GM23338 (cell line): ENCODE measurements around the gene APEX1. TPM values are rescaled to one million over a fixed set of nuclear protein-coding genes. Genes with fewer than 3 reads are reported as not detected.

Experiments
- ATAC-seq: fragments of 200-7000 bp; cut with Tn5 transposase; 3 replicates; pipeline ENCODE4 v1.9.1; 2020
- DNase-seq: peaks from one replicate; pipeline ENCODE4 v3.0.0-alpha.2; 2015; ENCODE audit warnings: low spot score
- H2AFZ ChIP-seq: fragments of 200-600 bp; sonication (generic); 2 replicates; pipeline ENCODE4 v1.8.0; 2016; ENCODE audit warnings: antibody characterized with exemption, mild to moderate bottlenecking, moderate library complexity
- H3F3A ChIP-seq: fragments of 200-600 bp; sonication (generic); replicated peaks from 2 replicates; pipeline ENCODE4 v1.8.0; 2017; ENCODE audit warnings: antibody characterized with exemption, mixed run types, low read depth
- H3K27ac ChIP-seq: fragments of 200-600 bp; sonication (generic); 2 replicates; pipeline ENCODE4 v1.6.1; 2016; ENCODE audit warnings: low read depth
- H3K27me3 ChIP-seq: fragments of 200-600 bp; sonication (generic); 2 replicates; pipeline ENCODE4 v1.8.0; 2016; ENCODE audit warnings: mild to moderate bottlenecking, mixed run types, moderate library complexity; ENCODE audit not compliant: insufficient read depth
- H3K36me3 ChIP-seq: fragments of 200-600 bp; sonication (generic); 2 replicates; pipeline ENCODE4 v1.8.0; 2016; ENCODE audit warnings: mild to moderate bottlenecking; ENCODE audit not compliant: insufficient read depth
- H3K4me1 ChIP-seq: fragments of 200-600 bp; sonication (generic); 2 replicates; pipeline ENCODE4 v1.8.0; 2016; ENCODE audit warnings: mild to moderate bottlenecking, moderate library complexity; ENCODE audit not compliant: insufficient read depth
- H3K4me2 ChIP-seq: fragments of 200-600 bp; sonication (generic); 2 replicates; pipeline ENCODE4 v1.7.1; 2017; ENCODE audit warnings: mixed run types
- H3K4me3 ChIP-seq: fragments of 200-600 bp; sonication (generic); 2 replicates; pipeline ENCODE4 v1.6.1; 2016; ENCODE audit warnings: mixed run types
- H3K79me2 ChIP-seq: fragments of 200-600 bp; sonication (generic); replicated peaks from 2 replicates; pipeline ENCODE4 v1.8.0; 2017; ENCODE audit warnings: mild to moderate bottlenecking; ENCODE audit not compliant: insufficient read depth
- H3K9me2 ChIP-seq: fragments of 200-600 bp; sonication (generic); 2 replicates; pipeline ENCODE4 v1.8.0; 2017; ENCODE audit not compliant: insufficient read depth
- H4K20me1 ChIP-seq: fragments of 200-600 bp; sonication (generic); replicated peaks from 2 replicates; pipeline ENCODE4 v1.8.0; 2017; ENCODE audit warnings: mild to moderate bottlenecking; ENCODE audit not compliant: insufficient read depth
- H3K27ac Mint-ChIP-seq: 2 replicates; pipeline ENCODE4 v1.8.0; 2020; ENCODE audit warnings: inconsistent platforms, mild to moderate bottlenecking, moderate library complexity, mixed read lengths
- H3K27me3 Mint-ChIP-seq: 3 replicates; pipeline ENCODE4 v1.8.0; 2022; ENCODE audit warnings: low read depth, mild to moderate bottlenecking, moderate library complexity, mixed read lengths, inconsistent platforms; ENCODE audit not compliant: insufficient read depth, poor library complexity
- H3K36me3 Mint-ChIP-seq: 3 replicates; pipeline ENCODE4 v1.8.0; 2021; ENCODE audit warnings: low read depth, mild to moderate bottlenecking, inconsistent platforms, moderate library complexity, mixed read lengths
- H3K4me1 Mint-ChIP-seq: 3 replicates; pipeline ENCODE4 v1.8.0; 2020; ENCODE audit warnings: mild to moderate bottlenecking, inconsistent platforms, mixed read lengths
- H3K4me3 Mint-ChIP-seq: 3 replicates; pipeline ENCODE4 v1.8.0; 2021; ENCODE audit warnings: moderate library complexity, mild to moderate bottlenecking, inconsistent platforms, mixed read lengths
- H3K9me3 Mint-ChIP-seq: 3 replicates; pipeline ENCODE4 v1.8.0; 2020; ENCODE audit warnings: moderate library complexity, mild to moderate bottlenecking, inconsistent platforms, mixed read lengths
- CREB1 ChIP-seq: fragments of 250-450 bp; sonication (Bioruptor Pico); IDR thresholded peaks from 2 replicates; pipeline ENCODE4 v1.5.0; 2020; ENCODE audit warnings: low read depth, mild to moderate bottlenecking, moderate library complexity
- CTCF ChIP-seq, 2 experiments: fragments of 200-600 bp in 1 of 2; sonication (generic) in 1 of 2; conservative IDR thresholded peaks; 2 replicates each; pipeline versions ENCODE4 v1.5.1 to v1.6.1; 2016 to 2017; ENCODE audit warnings: antibody characterized with exemption in 2 of 2, low read depth in 2 of 2, mild to moderate bottlenecking in 2 of 2, moderate library complexity in 1 of 2
- ETS1 ChIP-seq: IDR thresholded peaks from 2 replicates; pipeline ENCODE4 v1.6.1; 2016; ENCODE audit warnings: antibody characterized with exemption
- EZH2 ChIP-seq: fragments of 200-600 bp; sonication (generic); IDR thresholded peaks from one replicate; pipeline ENCODE4 v1.8.0; 2017; ENCODE audit warnings: antibody characterized with exemption, mild to moderate bottlenecking, low read depth; ENCODE audit not compliant: unreplicated experiment
- EZH2phosphoT487 ChIP-seq: fragments of 200-600 bp; sonication (generic); IDR thresholded peaks from one replicate; pipeline ENCODE4 v1.8.1; 2018; ENCODE audit warnings: antibody characterized with exemption; ENCODE audit not compliant: unreplicated experiment
- NANOG ChIP-seq: IDR thresholded peaks from 2 replicates; pipeline ENCODE4 v1.6.1; 2016; ENCODE audit warnings: antibody characterized with exemption, borderline replicate concordance
- POLR2AphosphoS5 ChIP-seq: IDR thresholded peaks from 2 replicates; pipeline ENCODE4 v1.6.1; 2016; ENCODE audit warnings: antibody characterized with exemption, low read depth
- REST ChIP-seq: IDR thresholded peaks from one replicate; pipeline ENCODE4 v1.6.1; 2018; ENCODE audit warnings: antibody characterized with exemption; ENCODE audit not compliant: unreplicated experiment
- STAT1 ChIP-seq: IDR thresholded peaks from one replicate; pipeline ENCODE4 v1.6.1; 2016; ENCODE audit warnings: antibody characterized with exemption; ENCODE audit not compliant: unreplicated experiment
- ZNF114 ChIP-seq: fragments of 250-450 bp; sonication (Bioruptor Pico); IDR thresholded peaks from 2 replicates; pipeline ENCODE4 v1.5.0; 2020; ENCODE audit warnings: mild to moderate bottlenecking, moderate library complexity
- ZNF331 ChIP-seq: fragments of 250-450 bp; sonication (Bioruptor Pico); IDR thresholded peaks from 2 replicates; pipeline ENCODE4 v1.5.0; 2020; ENCODE audit warnings: low read depth, mild to moderate bottlenecking, moderate library complexity
- polyA plus RNA-seq: library from polyadenylated mRNA; unstranded; fragments of >200 nt; fragmentation: Nextera tagmentation; extraction: Ambion mirVana; gene quantifications from 2 replicates; pipeline ENCODE4 v1.2.1, GENCODE V29; 2016
- total RNA-seq: library from RNA; depleted of rRNA; stranded (reverse); fragments of >200 nt; shearing (Covaris generic); gene quantifications from 2 replicates; pipeline ENCODE4 v1.2.3, GENCODE V29; 2014

Gene APEX1
- total and polyA plus RNA-seq, 2 experiments from 2014 or later = 247 to 279 TPM

- peaks cover 24% of the 10 kb centered on the region for H3K27me3 Mint-ChIP-seq
- H3K27ac ChIP-seq = no peak overlapping the region
- peaks cover 17% of the 10 kb centered on the region for H3K4me1 Mint-ChIP-seq
- H3K4me1 ChIP-seq = peaks cover 2% of the 10 kb centered on the region; the same call in 1 of the 2 replicates
- no peak overlapping the region for H3K4me3 Mint-ChIP-seq
- H3K4me3 ChIP-seq = no peak overlapping the region
- H3K4me2 ChIP-seq = no peak overlapping the region
- H3F3A ChIP-seq = 0 out of 2 replicates have a peak, but pooled peaks cover 3% of the 10 kb centered on the region
- H3K9me3 Mint-ChIP-seq = no peaks in the 10 kb centered on the region; the same call in 2 of the 3 replicates
- no peak overlapping the region for H3K27ac Mint-ChIP-seq
- no peaks in the 10 kb centered on the region for H3K79me2 ChIP-seq
- DNase-seq = no peak
- no peaks in the 10 kb centered on the region for H3K9me2 ChIP-seq
- peak; percentile 6; the same call in 1 of the 3 replicates for ATAC-seq
- TF ChIP-seq EZH2 (no peak), POLR2AphosphoS5 (no peak), CREB1 (CRISPR knock-in tag) (no peak), ZNF114 (no peak)
- peaks cover 32% of the 10 kb centered on the region for H3K27me3 ChIP-seq
- H4K20me1 ChIP-seq = no peaks in the 10 kb centered on the region
- no peaks in the 10 kb centered on the region; the same call in 2 of the 3 replicates for H3K36me3 Mint-ChIP-seq
- no peak overlapping the region for H2AFZ ChIP-seq
- no peaks in the 10 kb centered on the region for H3K36me3 ChIP-seq
These were observed 18.7 kb upstream of the APEX1 start for GRCh38 chr14:20436363-20436755.

DNA sequence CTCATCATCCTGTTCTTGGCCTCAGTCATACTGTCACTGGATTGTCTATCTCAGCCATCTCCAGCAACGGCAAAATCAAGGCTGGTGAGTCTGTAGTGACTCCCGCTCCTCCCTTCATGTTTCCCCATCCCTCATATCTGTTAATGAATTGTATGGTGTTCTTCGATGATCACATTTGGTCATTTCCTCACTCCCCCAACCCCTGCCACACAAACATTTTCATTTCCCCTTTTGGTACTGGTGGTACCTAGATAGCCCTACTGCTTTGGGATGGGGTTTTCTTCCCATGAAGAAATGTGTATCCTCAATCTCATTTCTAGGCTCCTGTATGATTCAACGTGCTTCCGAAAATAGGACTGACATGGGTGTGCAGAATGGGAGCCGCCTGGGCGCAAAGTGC, 16.4 kb upstream of the APEX1 start:
- peaks cover 17% of the 10 kb centered on the region for H3K4me1 Mint-ChIP-seq
- no peak for DNase-seq
- H3K27ac Mint-ChIP-seq = no peak overlapping the region
- H3K9me3 Mint-ChIP-seq = peaks cover 4% of the 10 kb centered on the region; the same call in 2 of the 3 replicates
- ATAC-seq = no peak
- H3K9me2 ChIP-seq = 0 out of 2 replicates have a peak, but pooled peaks cover 9% of the 10 kb centered on the region
- H4K20me1 ChIP-seq = no peaks in the 10 kb centered on the region
- H3K4me1 ChIP-seq = peaks cover 2% of the 10 kb centered on the region; the same call in 1 of the 2 replicates
- no peak overlapping the region for H3K4me3 ChIP-seq
- no peak overlapping the region for H2AFZ ChIP-seq
- no peaks in the 10 kb centered on the region for H3K79me2 ChIP-seq
- H3K36me3 ChIP-seq = no peaks in the 10 kb centered on the region
- H3K4me2 ChIP-seq = no peak overlapping the region
- H3K27ac ChIP-seq = no peak overlapping the region
- H3K4me3 Mint-ChIP-seq = no peak overlapping the region
- peaks cover 31% of the 10 kb centered on the region for H3K27me3 ChIP-seq
- peaks cover 7% of the 10 kb centered on the region for H3K36me3 Mint-ChIP-seq
- H3F3A ChIP-seq = 0 out of 2 replicates have a peak, but pooled peaks cover 3% of the 10 kb centered on the region
- peaks cover 24% of the 10 kb centered on the region for H3K27me3 Mint-ChIP-seq
- TF ChIP-seq CREB1 (CRISPR knock-in tag) = no peak
- TF ChIP-seq ZNF114 = no peak
- no peak for TF ChIP-seq EZH2phosphoT487
- TF ChIP-seq CTCF (conservative IDR thresholded peaks at IDR 0.05; ENCODE audit: low read depth in 2 of 2) = no peak
- TF ChIP-seq ZNF331 (CRISPR knock-in tag) = no peak
- TF ChIP-seq REST = no peak
- TF ChIP-seq EZH2 = no peak
- TF ChIP-seq STAT1 = no peak
- no peak for TF ChIP-seq ETS1
- TF ChIP-seq NANOG = no peak
